Prostate gland (tissue), 2 donors: Measurements from ENCODE around the gene RFX2. TPM values are rescaled to one million over a fixed set of nuclear protein-coding genes. Genes with fewer than 3 reads are reported as not detected.

Experiments
- DNase-seq: peaks from one replicate; pipeline ENCODE4 v3.0.0-alpha.2; 2019; ENCODE audit warnings: low spot score
- H3K27ac ChIP-seq, 2 donors: fragments of 200-600 bp; sonication (generic); 2 replicates each; pipeline ENCODE4 v1.5.1; 2017 to 2019
- H3K27me3 ChIP-seq: fragments of 200-600 bp; sonication (generic); replicated peaks from 2 replicates; pipeline ENCODE4 v1.5.1; 2019; ENCODE audit not compliant: insufficient read depth
- H3K36me3 ChIP-seq, 2 donors: fragments of 200-600 bp; sonication (generic); 1 replicate in 1 of 2; 2 replicates in 1 of 2; pipeline versions ENCODE4 v1.5.1 to v1.8.1; 2017 to 2019
- H3K4me1 ChIP-seq: fragments of 200-600 bp; sonication (generic); replicated peaks from 2 replicates; pipeline ENCODE4 v1.5.1; 2019
- H3K4me3 ChIP-seq, 2 donors: fragments of 200-600 bp; sonication (generic); 2 replicates each; pipeline ENCODE4 v1.5.1; 2017 to 2019
- H3K9me3 ChIP-seq: fragments of 200-600 bp; sonication (generic); 2 replicates; pipeline ENCODE4 v1.5.1; 2017
- CTCF ChIP-seq, 4 experiments: fragments of 200-600 bp in 2 of 4; fragments of 450-650 bp in 2 of 4; sonication (generic) in 2 of 4; IDR thresholded peaks; 1 replicate in 3 of 4; 2 replicates in 1 of 4; pipeline ENCODE4 v1.5.1; 2016 to 2019; ENCODE audit warnings: antibody characterized with exemption in 4 of 4, mild to moderate bottlenecking in 2 of 4, moderate library complexity in 2 of 4
- POLR2A ChIP-seq: fragments of 450-650 bp; IDR thresholded peaks from one replicate; pipeline ENCODE4 v1.6.1; 2016; ENCODE audit warnings: antibody characterized with exemption, mild to moderate bottlenecking
- POLR2AphosphoS5 ChIP-seq: sonication (generic); formaldehyde crosslinking; IDR thresholded peaks from one replicate; pipeline ENCODE4 v1.6.1; 2017; ENCODE audit warnings: antibody characterized with exemption
- WGBS: methylation state at CpG from one replicate; pipeline ENCODE4 v1.1.5; 2018; 5-methylcytosine and 5-hydroxymethylcytosine counted together
- intact Hi-C: fragments of 100-400 bp; cut with DNase I; formaldehyde crosslinking; loops from one replicate; pipeline ENCODE4 v1.14.2; 2022
- total RNA-seq, 2 donors: library from RNA; depleted of rRNA; stranded (reverse); fragments of >200 nt; gene quantifications; one replicate each; pipeline ENCODE4 v1.1.0, GENCODE V29; 2016

Gene RFX2
- total RNA-seq, 2 donors from 2014 or later = 13.4 to 25.3 TPM

DNA sequence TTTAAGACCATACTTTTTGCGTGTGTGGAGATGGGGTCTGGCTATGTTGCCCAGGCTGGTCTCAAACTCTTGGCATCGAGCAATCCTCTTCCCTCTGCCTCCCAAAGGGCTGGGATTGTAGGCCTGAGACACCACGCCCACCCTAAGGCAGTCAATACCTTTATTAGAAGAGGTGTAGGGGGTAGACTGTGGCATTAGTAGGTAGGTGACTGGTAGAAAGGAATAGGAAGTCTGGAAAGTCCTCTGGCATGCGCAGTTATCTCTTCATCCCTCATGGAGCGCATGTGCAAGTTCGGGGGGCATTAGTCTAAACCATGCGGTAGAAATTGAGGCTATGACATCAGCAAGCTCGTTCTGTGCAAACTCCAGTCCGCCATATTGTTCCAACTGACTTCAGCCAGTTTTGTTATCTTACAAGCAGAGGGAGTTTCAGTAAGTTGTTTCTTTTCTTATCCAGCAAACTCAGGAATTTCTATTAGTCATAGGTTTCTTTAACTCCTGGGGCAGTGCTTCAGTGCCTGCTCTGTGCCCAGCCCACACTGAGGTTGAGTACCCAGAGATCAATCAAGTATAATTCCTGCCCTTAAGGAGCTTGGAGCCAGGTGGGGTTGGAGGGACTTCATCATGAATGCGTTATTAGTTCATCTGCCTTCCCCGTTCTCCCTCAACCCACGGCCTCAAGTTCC lies 125.1 kb downstream of the RFX2 start:
- Histone ChIP-seq H3K9me3 (no peaks in the 10 kb centered on the region), H3K4me1 (peaks cover 8% of the 10 kb centered on the region), H3K4me3 (no peak overlapping the region), H3K36me3 (no peaks in the 10 kb centered on the region), H3K27ac (no peak overlapping the region), H3K27me3 (no peaks in the 10 kb centered on the region)
- 81% methylated on average over 12 of the region's 12 CpGs for WGBS
- TF ChIP-seq POLR2A (no peak), POLR2AphosphoS5 (no peak), CTCF (IDR thresholded peaks at IDR 0.05) (no peak)
- no peak for DNase-seq
- intact Hi-C loops = loop anchor here (10.0 kb wide), 1 partner anchor 140 kb away; no protein-coding TSS in a partner anchor

DNA sequence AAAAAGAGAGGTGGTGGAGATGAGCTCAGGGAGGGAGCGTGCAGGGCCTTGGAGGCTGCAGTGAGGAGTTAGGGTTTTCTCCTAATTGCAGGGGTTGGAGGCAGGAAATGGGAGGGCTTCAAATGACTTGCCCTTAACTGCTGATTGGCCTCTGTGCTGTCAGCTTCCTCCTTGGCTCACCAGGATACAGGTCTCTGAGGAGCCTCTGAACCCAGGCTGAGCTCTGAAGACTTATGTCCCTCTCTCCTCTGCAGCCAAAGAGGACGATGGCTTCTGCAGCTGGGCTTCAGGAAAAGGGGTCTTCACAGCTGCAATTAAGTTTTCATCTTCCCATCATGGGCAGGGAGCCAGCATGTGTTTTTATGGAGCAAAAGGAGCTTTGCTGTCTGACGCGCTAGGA lies 125.7 kb downstream of the RFX2 start:
- H3K27ac ChIP-seq = no peak overlapping the region
- no peak for DNase-seq
- intact Hi-C loops = loop anchor here (10.0 kb wide), 1 partner anchor 140 kb away; no protein-coding TSS in a partner anchor
- H3K36me3 ChIP-seq = no peaks in the 10 kb centered on the region
- H3K4me1 ChIP-seq = peaks cover 5% of the 10 kb centered on the region
- no peak for TF ChIP-seq POLR2A
- no peak for TF ChIP-seq POLR2AphosphoS5
- no peak for TF ChIP-seq CTCF (IDR thresholded peaks at IDR 0.05)
- H3K9me3 ChIP-seq = no peaks in the 10 kb centered on the region
- H3K27me3 ChIP-seq = no peaks in the 10 kb centered on the region
- WGBS = 53% methylated on average over 4 of the region's 4 CpGs
- no peak overlapping the region for H3K4me3 ChIP-seq

DNA sequence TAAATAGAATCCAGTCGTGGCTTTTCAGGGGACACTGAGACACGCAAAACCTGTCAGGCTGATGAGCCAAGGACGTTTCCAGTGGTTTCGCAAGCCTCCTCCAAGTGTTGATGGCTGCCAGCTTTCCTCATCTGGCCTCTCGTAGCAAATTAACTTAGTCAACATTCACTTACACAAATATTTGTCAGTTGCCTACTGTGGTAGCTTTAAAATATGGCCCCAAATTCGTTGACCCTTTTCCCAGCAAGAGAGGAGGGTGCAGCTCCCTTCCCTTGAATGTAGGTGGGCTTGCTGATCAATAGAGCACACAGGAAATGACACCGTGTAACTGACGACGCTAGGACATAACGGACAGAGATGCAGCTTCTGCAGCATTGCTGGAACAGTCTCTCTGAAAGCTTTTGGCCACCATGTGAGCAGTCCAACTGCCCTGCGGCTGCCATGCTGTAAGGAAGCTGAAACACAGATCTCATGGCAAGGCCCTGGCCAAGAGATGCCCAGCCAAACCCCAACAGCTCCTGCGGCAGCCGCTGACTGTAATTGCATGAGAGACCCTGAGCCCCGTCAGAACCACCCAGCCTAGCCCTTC lies 126.8 kb downstream of the RFX2 start:
- Histone ChIP-seq H3K4me3 (no peak overlapping the region), H3K27ac (peak overlapping the region in 1 of 2 donors; percentile 29), H3K9me3 (no peaks in the 10 kb centered on the region), H3K4me1 (peaks cover 7% of the 10 kb centered on the region), H3K27me3 (no peaks in the 10 kb centered on the region), H3K36me3 (no peaks in the 10 kb centered on the region)
- intact Hi-C loops = loop anchor here (10.0 kb wide), 1 partner anchor 141 kb away; no protein-coding TSS in a partner anchor
- no peak for TF ChIP-seq CTCF (IDR thresholded peaks at IDR 0.05)
- TF ChIP-seq POLR2A = no peak
- TF ChIP-seq POLR2AphosphoS5 = no peak
- DNase-seq = no peak
- WGBS = 68% methylated on average over 14 of the region's 14 CpGs

- Histone ChIP-seq H3K4me3 (peak overlapping the region; percentile 90), H3K9me3 (no peaks in the 10 kb centered on the region), H3K27me3 (no peaks in the 10 kb centered on the region), H3K4me1 (peaks cover 22% of the 10 kb centered on the region), H3K36me3 (no peaks in the 10 kb centered on the region), H3K27ac (peak overlapping the region; percentile 87 to 94)
- no peak for DNase-seq
- 43% methylated on average over 33 of the region's 33 CpGs for WGBS
- TF ChIP-seq POLR2AphosphoS5 (no peak), CTCF (IDR thresholded peaks at IDR 0.05) (no peak), POLR2A (no peak)
- intact Hi-C loops = no loop called here
Observed at GRCh38 chr19:5978606-5979552, 131.4 kb downstream of the RFX2 start.
